Amygdala (tissue), 56 donors: ENCODE data around the gene PSTPIP1.

Experiments used
- DNase-seq, 56 donors: peaks; one replicate each; lab custom pipeline; 2025; lab: John Stamatoyannopoulos, UW

Gene PSTPIP1

DNA sequence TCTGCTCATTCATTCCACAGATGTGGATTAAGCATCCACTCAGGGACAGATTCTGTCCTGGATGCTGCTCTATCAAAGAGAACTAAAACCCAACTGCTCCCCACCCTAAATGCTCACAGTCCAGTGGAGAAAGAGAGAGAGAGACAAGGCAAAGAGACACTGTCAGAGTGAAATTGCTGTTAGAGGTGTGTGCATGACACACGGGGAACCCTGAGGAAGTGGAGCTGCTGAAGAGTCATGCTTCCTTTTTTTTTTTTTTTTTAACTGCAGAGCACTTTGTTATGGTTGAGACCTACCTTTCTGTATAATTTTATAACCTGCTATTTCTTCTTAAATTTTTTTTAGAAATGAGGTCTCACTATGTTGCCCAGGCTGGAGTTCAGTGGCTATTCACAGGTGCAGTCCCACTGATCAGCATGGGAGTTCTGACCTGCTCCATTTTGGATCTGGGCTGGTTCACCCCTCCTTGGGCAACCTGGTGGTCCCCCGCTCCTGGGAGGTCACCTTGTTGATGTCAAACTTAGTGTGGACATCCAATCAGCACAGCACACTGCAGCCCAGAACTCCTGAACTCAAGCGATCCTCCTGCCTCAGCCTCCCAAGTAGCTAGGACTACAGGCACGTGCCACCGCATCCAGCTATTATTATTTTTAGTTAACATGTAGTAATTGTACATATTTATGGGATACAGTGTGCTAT lies 18.2 kb upstream of the PSTPIP1 start:
- DNase-seq = no peak

DNA sequence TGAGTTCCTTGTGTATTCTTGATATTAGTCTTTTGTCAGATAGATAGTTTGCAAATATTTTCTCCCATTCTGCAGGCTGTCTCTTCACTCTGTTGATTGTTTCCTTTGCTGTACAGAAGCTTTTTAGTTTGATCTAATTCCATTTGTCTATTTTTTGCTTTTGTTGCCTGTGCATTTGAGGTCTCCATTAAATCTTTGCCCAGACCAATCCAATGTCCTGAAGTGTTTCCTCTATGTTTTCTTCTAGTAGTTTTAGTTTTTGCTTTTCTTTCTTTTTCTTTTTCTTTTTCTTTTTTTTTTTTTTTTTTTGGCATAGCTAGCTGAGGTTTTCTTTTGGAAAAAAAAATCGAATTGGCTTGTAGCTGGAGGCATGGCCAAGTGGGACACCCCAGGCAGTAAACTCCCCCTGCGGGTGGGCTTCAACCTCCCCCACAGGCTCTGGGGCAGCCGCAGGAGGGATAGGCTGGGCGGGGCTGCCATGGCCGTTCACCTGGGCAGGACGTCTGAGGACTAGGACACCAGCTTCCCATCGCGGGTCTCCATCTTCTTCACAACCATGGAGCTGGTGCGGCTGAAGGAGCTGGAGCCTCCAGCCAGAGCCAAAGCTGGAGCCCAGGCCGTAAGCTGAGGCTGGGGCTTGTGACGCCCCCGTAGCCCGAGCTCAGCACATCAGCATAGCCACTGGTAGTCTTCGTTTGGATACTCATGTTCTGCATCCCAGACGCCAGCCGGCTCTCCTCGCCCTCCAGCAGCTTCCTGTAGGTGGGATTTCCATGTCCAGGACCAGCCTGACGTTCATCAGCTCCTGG lies 16.2 kb upstream of the PSTPIP1 start:
- DNase-seq = no peak

DNA sequence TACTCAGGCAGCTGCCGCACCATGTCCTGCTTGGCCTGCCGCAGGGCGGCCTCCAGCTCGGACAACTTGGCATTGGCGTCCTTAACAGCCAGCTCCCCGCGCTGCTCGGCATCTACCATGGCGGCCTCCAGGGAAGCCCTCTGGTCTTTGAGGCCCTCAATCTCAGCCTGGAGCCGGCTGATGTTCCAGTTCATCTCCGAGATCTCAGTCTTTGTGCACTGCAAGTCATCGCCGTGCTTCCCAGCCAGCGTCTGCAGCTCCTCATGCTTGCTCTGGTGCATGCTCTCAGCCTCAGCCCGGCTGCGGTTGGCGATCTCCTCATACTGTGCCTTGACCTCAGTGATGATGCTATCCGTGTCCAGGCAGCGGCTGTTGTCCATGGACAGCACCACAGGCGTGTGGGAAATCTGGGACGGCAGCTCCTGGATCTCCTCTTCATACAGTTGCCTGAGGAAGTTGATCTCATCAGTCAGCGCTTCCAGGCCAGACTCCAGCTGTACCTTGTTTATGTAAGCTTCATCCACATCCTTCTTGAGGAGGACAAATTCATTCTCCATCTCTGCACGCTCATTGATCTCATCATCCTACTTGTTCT lies 15.5 kb upstream of the PSTPIP1 start:
- DNase-seq = no peak

DNA sequence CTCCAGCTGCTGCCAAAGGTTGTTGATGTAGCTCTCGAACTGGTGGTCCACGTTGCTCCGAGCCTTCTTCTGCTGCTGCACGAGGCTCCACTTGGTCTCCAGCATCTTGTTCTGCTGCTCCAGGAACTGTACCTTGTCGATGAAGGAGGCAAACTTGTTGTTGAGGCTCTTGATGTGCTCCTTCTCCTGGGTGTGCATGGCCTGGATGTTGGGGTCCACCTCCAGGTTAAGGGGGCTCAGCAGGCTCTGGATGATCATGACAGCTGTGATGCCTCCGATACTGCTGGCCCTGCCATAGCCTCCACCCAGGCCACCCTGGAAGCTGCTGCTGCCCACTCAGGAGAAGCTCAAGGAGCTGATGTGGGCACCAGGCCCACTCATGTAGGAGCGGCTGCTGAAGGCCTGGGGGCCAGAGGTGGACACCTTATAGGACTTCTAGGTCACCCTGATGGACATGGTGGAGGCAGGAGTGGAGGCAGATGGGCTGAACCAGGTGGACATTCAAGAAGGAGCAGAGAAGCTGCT lies 14.9 kb upstream of the PSTPIP1 start:
- DNase-seq = no peak

DNA sequence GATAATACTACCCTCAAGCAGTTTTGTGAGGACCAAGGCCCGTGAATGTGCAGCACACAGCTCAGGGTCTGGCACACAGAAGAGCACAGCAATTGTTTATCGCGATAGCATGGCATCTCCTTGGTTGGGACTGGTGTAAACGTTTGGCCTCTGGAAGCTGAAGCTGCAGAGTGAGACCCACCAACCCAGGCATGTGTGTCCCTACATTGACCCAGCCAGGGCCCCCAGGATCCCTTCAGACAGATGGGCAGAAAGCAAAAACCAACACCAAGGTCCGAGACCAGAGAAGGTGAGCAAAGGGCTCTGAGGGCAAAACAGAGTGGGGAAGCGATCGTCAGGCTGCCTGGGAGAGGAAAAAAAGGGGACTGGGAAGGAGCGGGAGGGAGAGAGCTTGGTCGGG lies 12.6 kb upstream of the PSTPIP1 start:
- no peak for DNase-seq

DNA sequence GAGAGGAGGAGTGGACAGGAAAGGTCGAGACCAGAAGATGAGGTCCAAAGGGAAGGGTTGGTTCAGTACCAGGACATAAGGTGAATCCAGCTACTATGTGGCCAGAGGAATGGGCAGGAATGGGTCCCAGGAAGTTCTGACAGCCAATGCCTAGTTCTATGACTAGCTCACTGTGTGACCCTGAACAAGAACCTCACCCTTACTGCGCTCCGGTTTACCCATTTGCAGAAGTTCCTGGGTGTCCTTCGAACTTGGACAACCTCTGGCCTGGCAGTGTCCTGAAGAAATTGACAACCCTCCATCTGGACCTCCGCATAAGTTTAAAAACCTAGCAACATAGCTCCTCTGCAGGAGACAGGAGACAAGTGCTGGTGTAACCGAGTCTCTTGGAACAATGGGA lies 12.2 kb upstream of the PSTPIP1 start:
- no peak for DNase-seq

DNA sequence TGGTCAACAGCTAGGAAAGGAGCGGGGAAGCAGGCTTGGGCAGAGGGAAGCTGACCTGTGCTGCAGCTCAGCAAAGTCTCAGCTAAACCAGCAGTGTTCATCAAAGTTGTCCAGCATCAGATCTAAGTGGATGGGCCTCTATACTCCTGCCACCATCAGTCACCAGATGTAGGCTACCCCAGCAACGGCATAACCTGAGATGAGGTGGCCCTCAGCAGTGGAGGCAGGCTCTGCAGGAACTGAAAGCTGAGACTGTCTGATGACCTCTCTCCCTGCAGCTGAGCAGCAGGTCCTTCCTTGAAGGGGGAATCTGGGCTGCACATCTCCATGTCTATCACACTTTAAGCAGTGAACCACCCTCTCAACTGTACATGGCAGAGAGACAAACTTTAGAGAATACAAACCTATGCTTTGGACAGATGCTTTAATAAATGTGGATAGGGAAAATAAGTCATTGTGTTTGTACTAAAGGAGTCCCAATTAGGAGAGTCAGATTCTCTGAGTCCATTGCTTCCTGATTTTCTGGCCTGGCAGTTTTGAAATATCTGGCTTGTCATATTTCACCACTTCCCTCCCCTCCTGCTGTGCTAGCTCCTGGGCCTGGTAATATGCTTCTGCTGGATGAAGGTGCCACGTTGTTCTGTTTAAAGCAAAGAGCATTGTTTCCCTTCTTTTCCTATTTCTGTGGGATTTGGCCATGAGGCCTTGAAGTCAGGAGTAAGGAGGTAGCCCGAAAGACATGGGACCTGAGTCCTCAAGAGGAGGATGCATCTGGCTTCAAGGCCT lies 11.1 kb upstream of the PSTPIP1 start:
- no peak for DNase-seq

DNA sequence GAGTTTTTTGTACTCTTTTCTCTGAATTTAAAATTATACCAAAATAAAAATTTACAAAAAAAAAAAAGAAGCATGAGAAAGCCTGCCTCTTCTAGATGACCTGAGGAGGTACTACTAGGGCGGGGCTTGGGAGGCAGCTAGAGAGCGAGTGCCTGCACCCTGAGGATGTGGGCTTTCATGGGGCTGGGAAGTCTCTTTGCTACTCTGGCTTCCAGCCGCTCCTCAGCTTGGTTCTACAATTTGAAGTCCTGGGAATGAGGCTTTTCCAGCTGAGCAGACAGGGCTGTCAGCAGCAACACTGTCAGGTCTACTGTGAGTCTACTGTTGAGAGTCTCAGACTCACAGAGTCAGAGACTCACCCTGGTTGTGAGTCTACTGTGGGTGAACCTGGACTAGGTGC lies 8.2 kb upstream of the PSTPIP1 start:
- DNase-seq = no peak

DNA sequence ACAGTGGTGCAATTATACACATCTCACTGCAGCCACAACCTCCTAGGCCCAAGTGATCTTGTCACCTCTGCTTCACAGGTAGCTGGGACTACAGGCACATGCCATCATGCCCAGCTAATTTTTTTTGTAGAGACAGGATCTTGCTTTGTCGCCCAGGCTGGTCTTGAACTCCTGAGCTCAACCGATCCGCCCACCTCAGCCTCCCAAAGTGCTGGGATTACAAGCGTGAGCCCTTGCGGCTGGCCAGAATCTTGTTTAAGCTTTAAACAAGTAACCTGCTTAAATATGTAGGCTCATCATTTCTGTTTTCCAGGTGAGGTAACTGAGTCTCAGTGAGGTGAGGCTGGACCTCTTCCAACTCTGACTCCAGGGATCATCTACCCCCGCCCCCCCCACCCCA lies 7.7 kb upstream of the PSTPIP1 start:
- DNase-seq = no peak

DNA sequence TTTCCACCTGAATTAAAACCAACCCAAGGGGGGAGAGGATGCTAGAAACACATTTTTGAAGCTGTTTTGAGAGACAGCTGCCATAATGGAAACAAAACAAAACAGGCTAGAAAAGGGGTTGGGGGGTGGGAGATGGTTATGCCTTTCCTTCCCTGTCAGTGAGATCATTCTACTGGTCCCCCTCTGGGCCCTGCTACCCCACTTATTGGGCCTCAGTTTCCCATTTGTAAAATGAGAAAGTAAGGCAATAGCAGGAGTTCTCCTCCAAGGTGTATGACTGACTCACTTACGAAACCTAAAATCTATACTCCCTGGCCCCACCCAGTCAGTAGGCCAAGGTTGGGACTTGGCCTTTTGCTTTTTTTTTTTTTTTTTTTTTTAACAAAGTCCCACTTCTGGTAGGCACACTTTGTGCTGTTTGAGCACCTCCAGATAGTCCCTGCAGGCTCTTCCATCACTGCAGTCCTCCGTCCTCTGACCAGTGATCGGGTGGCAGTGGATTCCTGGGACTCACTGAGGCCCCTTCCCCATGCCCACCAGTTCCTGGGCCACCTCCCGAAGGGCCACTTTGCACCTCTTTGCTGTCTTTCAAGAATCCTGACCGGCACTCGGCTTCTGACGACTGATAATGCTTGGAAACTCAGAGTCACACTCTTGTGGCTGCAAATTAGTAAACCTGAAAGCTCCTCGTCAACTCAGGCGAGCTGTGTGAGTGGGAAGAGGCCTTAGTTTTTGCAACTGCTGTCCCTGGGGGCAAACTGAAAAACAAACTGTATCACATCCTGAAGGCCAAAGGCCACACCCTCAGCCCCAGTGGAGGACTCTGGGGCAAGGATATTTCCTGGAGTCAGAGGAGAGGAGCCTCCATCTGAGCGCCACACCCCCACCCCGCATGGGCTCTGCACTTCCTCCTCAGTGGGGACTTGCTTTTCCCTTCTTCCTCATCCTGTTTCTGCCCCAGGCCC lies 6.7 kb upstream of the PSTPIP1 start:
- DNase-seq = peak in 5 of 56 donors; percentile 8 to 22 (median 18)

DNA sequence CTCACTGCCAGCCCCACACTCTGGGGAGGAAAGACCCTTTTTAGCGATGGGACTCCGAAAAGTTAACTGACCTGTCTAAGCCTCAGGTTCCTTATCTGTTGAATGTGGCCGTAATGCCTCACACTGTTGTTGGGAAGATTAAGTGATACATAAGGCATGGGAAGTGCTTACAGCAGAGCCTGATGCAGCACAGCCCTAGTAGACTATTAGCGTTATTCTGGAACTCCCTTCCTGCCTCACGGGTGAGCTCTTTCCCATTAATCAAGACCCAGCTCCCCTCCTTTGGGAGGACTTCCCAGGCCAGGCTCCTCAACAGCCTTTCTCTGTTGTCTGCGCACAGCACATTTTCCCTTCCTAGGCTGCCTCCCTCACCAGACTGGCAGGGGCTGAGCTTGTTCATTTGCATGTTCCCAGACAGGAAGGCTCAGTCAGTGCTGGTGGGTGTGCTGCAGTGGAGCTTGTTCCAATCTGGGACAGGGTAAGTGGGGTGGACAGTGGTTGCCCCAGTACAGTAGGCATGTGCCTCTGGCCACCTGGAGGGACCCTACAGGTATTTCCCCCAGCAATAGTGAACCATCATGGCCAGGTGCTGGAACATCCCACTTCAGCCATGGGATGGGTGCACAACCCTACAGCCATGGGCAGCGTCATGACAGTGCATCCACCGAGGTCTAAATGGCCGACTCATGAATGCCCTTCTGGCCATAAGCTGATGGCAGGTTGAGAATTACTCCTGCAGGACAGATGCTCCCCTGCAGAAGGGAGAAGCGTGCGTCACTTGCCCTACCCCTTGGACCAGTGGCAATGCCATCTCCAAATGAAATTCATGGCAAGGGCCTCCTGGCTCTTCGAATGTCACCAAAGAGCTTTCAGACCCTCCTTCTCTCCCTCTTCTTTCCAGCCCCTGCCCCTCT lies 5.8 kb upstream of the PSTPIP1 start:
- peak in 5 of 56 donors; percentile 11 to 28 (median 16) for DNase-seq

DNA sequence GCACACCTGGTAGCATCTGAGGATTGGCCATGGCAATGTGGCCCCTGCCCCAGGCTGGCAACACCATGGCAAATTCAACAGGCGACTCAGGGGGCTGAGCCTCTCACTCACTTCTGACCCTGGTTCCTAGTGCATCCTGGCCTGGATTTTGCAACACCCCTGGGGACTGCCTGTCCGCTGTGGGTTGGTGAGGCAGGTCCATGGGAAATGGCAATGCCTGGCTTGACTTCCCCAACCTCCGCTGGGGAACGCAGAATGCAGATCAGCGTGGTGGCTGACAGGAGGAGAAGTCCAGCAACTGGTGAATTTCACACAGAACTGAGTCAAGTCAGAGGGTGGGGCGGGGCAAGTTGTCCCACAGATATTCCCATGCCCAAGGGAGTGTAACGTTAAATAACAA lies 3.9 kb upstream of the PSTPIP1 start:
- DNase-seq = no peak

DNA sequence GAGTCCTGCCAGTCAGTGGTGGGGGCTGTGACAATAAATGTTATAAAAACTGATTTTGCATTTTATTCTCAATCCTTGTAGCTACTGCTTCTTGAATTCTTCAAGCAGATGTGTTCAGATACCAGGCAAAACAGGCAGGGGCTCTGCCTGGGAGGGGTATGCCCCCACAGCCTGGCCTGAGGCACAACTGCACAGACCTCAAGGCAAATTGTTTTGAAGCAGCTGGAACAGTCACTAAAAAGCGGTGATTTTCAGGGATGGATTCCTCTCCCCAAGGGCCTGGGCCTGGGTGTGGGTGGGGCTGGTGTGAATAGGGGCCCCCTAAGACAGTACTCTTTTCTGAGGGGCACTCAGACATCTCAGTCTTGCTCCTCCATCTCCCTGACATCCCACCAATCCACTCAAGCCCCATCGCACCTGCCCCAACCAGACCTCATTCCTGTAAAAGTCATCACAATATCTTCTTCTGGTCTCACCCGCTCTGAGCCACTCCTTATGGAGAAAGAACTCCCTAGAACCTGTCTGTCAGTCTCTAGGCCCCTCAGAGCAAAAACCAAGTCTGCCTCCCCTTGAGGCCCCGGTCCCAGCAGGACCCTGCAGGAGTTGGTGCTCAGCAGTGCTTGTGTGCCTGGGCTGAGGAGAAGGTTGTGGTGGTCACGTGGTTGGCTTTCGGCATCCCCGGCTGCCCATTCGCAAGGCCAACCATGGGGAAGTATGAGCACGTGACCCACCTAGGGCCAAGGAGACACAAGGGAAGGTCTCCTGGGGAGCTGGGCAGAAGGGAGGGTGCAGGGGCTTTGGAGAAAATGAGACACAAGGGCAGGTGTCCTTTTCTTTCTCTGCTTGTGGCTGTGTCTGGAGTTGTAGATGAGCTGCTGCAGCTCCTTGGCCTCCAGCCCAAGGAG lies 2.9 kb upstream of the PSTPIP1 start:
- peak in 5 of 56 donors; percentile 11 to 49 (median 19) for DNase-seq

DNA sequence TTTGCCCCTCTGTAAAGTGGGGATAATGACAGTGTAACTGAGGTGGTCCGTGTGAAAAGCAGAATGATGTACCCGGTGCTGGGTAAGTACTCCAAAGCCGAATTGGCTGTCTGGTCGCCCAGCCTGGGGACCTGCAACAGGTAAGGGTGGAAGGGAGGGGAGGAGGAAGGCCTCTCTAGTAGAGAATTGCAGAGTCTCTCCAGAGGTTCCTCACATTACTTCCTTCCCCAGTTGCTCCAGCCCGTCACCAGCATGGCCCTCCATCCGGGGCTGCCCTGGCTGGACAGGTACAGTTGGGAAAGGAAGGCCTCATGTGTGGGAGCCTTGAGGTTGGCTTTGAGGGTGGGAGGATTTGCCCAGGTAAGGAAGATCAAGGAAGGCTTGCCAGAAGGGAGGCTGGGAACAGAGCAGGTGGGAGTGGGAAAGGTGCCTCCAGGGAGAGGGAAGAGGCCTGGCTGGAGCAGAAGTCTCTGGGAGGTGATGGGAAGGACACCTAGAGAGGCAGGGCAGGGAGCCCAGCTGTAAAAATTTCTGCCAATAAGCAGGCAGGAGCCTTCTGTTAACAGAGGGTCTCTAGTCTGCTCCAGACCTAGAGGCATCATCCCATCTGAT lies 1.7 kb upstream of the PSTPIP1 start:
- no peak for DNase-seq

DNA sequence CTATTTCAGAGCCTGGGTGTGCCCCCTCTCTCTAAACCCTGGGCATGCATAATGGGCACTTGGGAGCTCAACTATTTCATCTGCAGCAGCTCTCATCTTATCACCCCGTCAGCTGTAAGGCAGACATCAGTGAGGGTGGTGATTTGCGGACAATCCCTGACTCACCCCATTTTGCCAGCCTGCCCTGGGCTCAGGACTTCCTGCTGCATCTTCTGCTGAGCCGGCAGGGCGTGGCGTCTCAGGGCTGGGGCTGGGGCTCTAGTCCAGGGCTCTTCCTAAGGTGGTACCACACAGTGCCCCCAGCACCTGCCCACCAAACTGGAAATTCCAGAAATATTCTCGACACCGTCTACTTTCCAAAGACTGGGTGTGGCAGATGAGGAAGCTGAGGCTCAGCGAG lies 925 bp upstream of the PSTPIP1 start:
- DNase-seq = no peak

DNA sequence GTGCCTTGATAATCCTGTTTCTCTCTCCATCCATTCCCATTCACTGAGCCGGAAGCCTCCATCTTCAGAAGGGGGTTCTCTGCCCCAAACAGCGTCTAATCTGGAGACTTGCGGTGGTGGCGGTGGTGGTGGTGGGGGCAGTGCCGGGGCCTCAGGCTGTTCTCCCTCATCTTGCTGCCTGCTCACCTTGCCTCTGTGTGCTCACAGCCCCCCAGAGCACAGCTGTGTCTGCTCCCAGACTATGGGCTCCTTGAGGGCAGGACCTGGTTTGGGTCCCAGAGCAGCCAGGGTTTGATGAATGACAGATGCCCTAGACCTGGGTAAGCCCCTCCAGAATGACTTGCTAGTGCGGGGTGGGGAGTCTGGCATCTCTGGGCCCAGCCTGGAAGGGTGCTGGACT lies 430 bp upstream of the PSTPIP1 start:
- no peak for DNase-seq

DNA sequence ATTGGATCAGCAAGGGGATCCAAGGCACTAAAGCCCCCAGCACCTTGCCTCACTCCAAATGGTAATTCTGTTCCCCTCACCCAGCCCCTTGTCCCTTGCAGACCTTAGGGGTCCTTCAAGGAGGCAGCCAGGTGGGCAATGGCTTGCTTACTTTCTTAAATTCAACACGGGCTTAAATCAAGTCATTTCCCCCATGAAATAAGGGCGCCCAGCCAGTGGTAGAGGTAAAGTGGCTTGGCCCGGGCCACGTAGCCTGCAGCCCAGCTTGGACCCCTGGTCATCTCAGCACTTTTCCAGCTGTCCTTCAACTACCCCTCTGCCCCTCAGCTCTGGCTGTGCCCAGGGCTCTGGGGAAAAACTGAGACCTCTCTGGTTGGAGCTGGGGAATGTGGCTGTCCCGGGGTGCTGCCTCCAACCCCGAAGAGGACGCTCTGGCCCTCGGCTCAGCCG lies 1.2 kb downstream of the PSTPIP1 start:
- DNase-seq = no peak
